GM12878 (cell line): Measurements from ENCODE around the gene POLR1A. TPM values are rescaled to one million over a fixed set of nuclear protein-coding genes. Genes with fewer than 3 reads are reported as not detected.

Experiments used
- ATAC-seq: fragments of 200-7000 bp; cut with Tn5 transposase; 3 replicates; pipeline ENCODE4 v1.9.1; 2020; ENCODE audit warnings: mild to moderate bottlenecking, moderate library complexity
- BruUV-seq: library from RNA; stranded (reverse); fragments of 400-500 nt; replicated peaks from 2 replicates; lab custom pipeline; 2021; lab: Mats Ljungman, UMichigan
- CTCF ChIA-PET: fragments of 300-600 bp; sonication (Branson Sonifier 250); formaldehyde crosslinking; extraction: SDS; loops from one replicate; lab custom pipeline; 2021; ENCODE audit warnings: inconsistent platforms; lab: Yijun Ruan, JAX
- POLR2A ChIA-PET: fragments of 350-600 bp; formaldehyde crosslinking; extraction: SDS; loops from one replicate; lab custom pipeline; 2021; ENCODE audit warnings: inconsistent platforms; lab: Charles Lee
- RAD21 ChIA-PET: fragments of 300-600 bp; sonication (Branson Sonifier 250); formaldehyde crosslinking; loops from one replicate; lab custom pipeline; 2023; ENCODE audit warnings: antibody characterized with exemption; ENCODE audit not compliant: unreplicated experiment; lab: Charles Lee
- SMC1A ChIA-PET: fragments of 300-600 bp; sonication (Branson Sonifier 250); formaldehyde crosslinking; loops from one replicate; lab custom pipeline; 2023; ENCODE audit not compliant: unreplicated experiment, uncharacterized antibody; lab: Charles Lee
- DNase-seq: peaks from one replicate; pipeline ENCODE4 v3.0.0-alpha.2; 2011; ENCODE audit warnings: low read depth, low spot score
- FAIRE-seq: peaks from 3 replicates; lab custom pipeline; 2011; peaks lifted over from hg19 to GRCh38; lab: Jason Lieb, UNC
- H2AFZ ChIP-seq: 2 replicates; pipeline ENCODE4 v1.6.0; 2011; ENCODE audit warnings: low read depth, low read length, control low read depth; ENCODE audit not compliant: control insufficient read depth
- H3K27ac ChIP-seq: 2 replicates; pipeline ENCODE4 v1.5.1; 2011; ENCODE audit warnings: control low read depth; ENCODE audit not compliant: control insufficient read depth, insufficient read depth
- H3K27me3 ChIP-seq, 2 experiments: replicated peaks in 1 of 2; 2 replicates each; pipeline versions ENCODE4 v1.6.0 to v1.6.1; 2011; ENCODE audit warnings: low read length in 1 of 2; ENCODE audit not compliant: control insufficient read depth in 2 of 2, insufficient read depth in 2 of 2
- H3K36me3 ChIP-seq, 2 experiments: 2 replicates each; pipeline ENCODE4 v1.5.1; 2011; ENCODE audit warnings: low read length in 1 of 2; ENCODE audit not compliant: control insufficient read depth in 2 of 2, insufficient read depth in 2 of 2
- H3K4me1 ChIP-seq: 2 replicates; pipeline ENCODE4 v1.6.1; 2011; ENCODE audit warnings: mild to moderate bottlenecking, low read length, moderate library complexity, mixed read lengths; ENCODE audit not compliant: control insufficient read depth, insufficient read depth
- H3K4me2 ChIP-seq: 2 replicates; pipeline ENCODE4 v1.6.0; 2011; ENCODE audit warnings: control low read depth; ENCODE audit not compliant: control insufficient read depth, insufficient read depth
- H3K4me3 ChIP-seq: fragments of 200-600 bp; sonication (generic); 2 replicates; pipeline ENCODE4 v1.5.1; 2016
- H3K79me2 ChIP-seq: 2 replicates; pipeline ENCODE4 v1.6.0; 2011; ENCODE audit warnings: low read length; ENCODE audit not compliant: control insufficient read depth, insufficient read depth
- H3K9ac ChIP-seq: 2 replicates; pipeline ENCODE4 v1.8.0; 2011; ENCODE audit warnings: low read length, control low read depth, mixed read lengths; ENCODE audit not compliant: control insufficient read depth, insufficient read depth
- H3K9me3 ChIP-seq: replicated peaks from 3 replicates; pipeline ENCODE4 v1.5.1; 2011; ENCODE audit warnings: mild to moderate bottlenecking, low read length; ENCODE audit not compliant: control insufficient read depth, insufficient read depth
- H4K20me1 ChIP-seq: 2 replicates; pipeline ENCODE4 v1.6.0; 2011; ENCODE audit not compliant: control insufficient read depth, insufficient read depth
- CBX5 ChIP-seq: sonication (generic); IDR thresholded peaks from 2 replicates; pipeline ENCODE4 v1.6.1; 2016; ENCODE audit warnings: low read depth, moderate library complexity, mild to moderate bottlenecking, inconsistent platforms
- FOXM1 ChIP-seq: IDR thresholded peaks from 2 replicates; pipeline ENCODE4 v1.6.1; 2012; ENCODE audit warnings: low read depth, mild to moderate bottlenecking, inconsistent platforms, low read length, moderate library complexity
- MEF2A ChIP-seq: IDR thresholded peaks from 2 replicates; pipeline ENCODE4 v1.6.1; 2011; ENCODE audit warnings: low read depth, mild to moderate bottlenecking, low read length, moderate library complexity; ENCODE audit not compliant: insufficient read depth
- MTA2 ChIP-seq: fragments of 450-650 bp; IDR thresholded peaks from 2 replicates; pipeline ENCODE4 v1.6.1; 2016; ENCODE audit warnings: low read depth, mild to moderate bottlenecking, moderate library complexity
- RAD21 ChIP-seq: IDR thresholded peaks from 2 replicates; pipeline ENCODE4 v1.6.1; 2011; ENCODE audit warnings: mild to moderate bottlenecking, low read depth, low read length, moderate library complexity; ENCODE audit not compliant: insufficient read depth
- SMAD1 ChIP-seq: fragments of 450-650 bp; IDR thresholded peaks from 2 replicates; pipeline ENCODE4 v1.6.1; 2018; ENCODE audit warnings: mild to moderate bottlenecking, low read depth; ENCODE audit not compliant: partially characterized antibody
- SMC3 ChIP-seq: IDR thresholded peaks from 2 replicates; pipeline ENCODE4 v1.6.1; 2011; ENCODE audit warnings: low read length, improper control_type of control experiment, borderline replicate concordance
- SREBF2 ChIP-seq: IDR thresholded peaks from 2 replicates; pipeline ENCODE4 v1.6.1; 2012; ENCODE audit warnings: mild to moderate bottlenecking, low read length
- TCF7 ChIP-seq: IDR thresholded peaks from 2 replicates; pipeline ENCODE4 v1.6.1; 2014; ENCODE audit warnings: antibody characterized with exemption, borderline replicate concordance
- ZSCAN29 ChIP-seq: fragments of 450-650 bp; IDR thresholded peaks from 2 replicates; pipeline ENCODE4 v1.6.1; 2017; ENCODE audit warnings: mild to moderate bottlenecking, moderate library complexity
- ZZZ3 ChIP-seq: IDR thresholded peaks from 2 replicates; pipeline ENCODE4 v1.6.1; 2011; ENCODE audit warnings: low read depth; ENCODE audit not compliant: control insufficient read depth, insufficient read length
- WGBS: methylation state at CpG from one replicate; pipeline ENCODE4 v1.1.6; 2016; ENCODE audit warnings: low lambda C conversion rate; ENCODE audit not compliant: insufficient replicate concordance, insufficient coverage; ENCODE audit errors: missing lambda C conversion rate; 5-methylcytosine and 5-hydroxymethylcytosine counted together
- in situ Hi-C: fragments of 300-500 bp; cut with MboI; formaldehyde crosslinking; loops from 9 replicates; pipeline ENCODE4 v1.14.3; 2018; ENCODE audit warnings: mixed read lengths
- intact Hi-C: fragments of 100-400 bp; cut with micrococcal nuclease; formaldehyde crosslinking; loops from one replicate; pipeline ENCODE4 v1.14.2; 2022; ENCODE audit not compliant: unreplicated experiment
- polyA plus RNA-seq, 11 experiments: library from polyadenylated mRNA; depleted of rRNA in 4 of 11; unstranded in 6 of 11; stranded (reverse) in 5 of 11; fragments of >200 nt; fragmentation: Nextera tagmentation in 4 of 11; fragmentation: Illumina TruSeq in 1 of 11; extraction: Ambion mirVana in 4 of 11; extraction: Trizol in 1 of 11; gene quantifications; 1 replicate in 1 of 11; 2 replicates in 10 of 11; pipeline versions ENCODE4 v1.2.1 to v1.2.3, GENCODE V29; 2011 to 2016; ENCODE audit warnings: inconsistent platforms in 2 of 11, missing spikeins in 2 of 11, low read depth in 1 of 11
- total RNA-seq, 4 experiments: library from RNA; depleted of rRNA in 3 of 4; stranded (reverse); fragments of >200 nt in 3 of 4; fragmentation: Illumina TruSeq in 1 of 4; extraction: Trizol in 1 of 4; gene quantifications; 2 replicates each; pipeline versions ENCODE4 v1.2.1 to v1.2.3, GENCODE V29; 2013 to 2021
- TF ChIP-seq, protein P1 (sequence below): fragments of 450-650 bp; IDR thresholded peaks from 2 replicates; pipeline ENCODE4 v1.6.1; 2016; ENCODE audit warnings: mild to moderate bottlenecking
- TF ChIP-seq, protein P2 (sequence below), 3 experiments: IDR thresholded peaks in 2 of 3; conservative IDR thresholded peaks in 1 of 3; 2 replicates each; pipeline ENCODE4 v1.5.1; 2011; ENCODE audit warnings: low read depth in 3 of 3, low read length in 3 of 3, mild to moderate bottlenecking in 3 of 3, control low read depth in 2 of 3, moderate library complexity in 2 of 3, inconsistent platforms in 1 of 3, mixed read lengths in 1 of 3; ENCODE audit not compliant: control insufficient read depth in 2 of 3, insufficient read depth in 1 of 3; ENCODE audit errors: extremely low read depth in 1 of 3

The POLR1A gene
- total and polyA plus RNA-seq, 10 of the 15 experiments (the other 5 are each of a cell fraction or from before 2014, with no cell fraction given) = 2.1 to 53.9 (median 17.8) TPM

DNA sequence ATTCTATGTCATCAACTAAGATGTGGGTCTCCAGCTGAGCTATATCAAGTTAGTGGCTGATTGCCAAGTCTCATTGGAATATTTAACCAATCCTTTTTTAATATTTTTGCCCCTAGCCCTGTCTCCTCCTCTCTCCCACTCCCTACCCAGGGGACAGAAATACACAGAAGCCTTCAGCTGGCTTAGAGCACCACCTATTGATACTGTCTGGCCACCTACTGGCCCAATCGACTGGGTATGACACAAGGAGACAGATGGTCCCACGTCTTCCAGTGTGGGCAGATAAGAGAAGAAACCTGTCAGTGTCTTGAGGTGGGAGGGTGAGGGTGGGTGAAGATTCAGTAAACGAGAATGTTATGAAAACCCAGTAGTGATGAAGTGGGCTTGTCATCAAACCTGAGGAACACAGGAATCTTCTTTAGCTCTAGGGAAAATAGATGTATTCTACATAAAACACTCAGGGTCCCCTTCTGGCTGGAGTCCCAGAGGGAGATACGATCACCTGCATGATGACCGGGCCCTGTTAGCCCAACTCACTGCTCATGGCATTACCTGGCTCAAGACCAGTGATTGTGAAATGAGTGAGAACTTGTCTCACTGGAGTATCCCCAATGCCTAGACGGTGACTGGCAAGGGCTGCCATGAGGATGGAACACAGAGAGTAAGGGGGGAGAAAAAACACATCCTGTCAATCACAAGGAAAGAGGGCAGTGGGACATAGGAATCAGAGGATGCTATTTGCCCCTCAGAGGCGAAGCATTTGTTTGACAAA lies 26.7 kb downstream of the POLR1A start:
- no peak for FAIRE-seq
- ChIA-PET SMC1A (interaction anchor here (0.6 to 9.1 kb wide), 36 partner anchors 11 to 502 kb away, joined by 3 to 286 read pairs (median 4); partner anchors contain the start of genes ST3GAL5 and VAMP8), RAD21 (interaction anchor here (0.6 to 5.2 kb wide), 29 partner anchors 11 to 441 kb away, joined by 3 to 214 read pairs (median 6); partner anchors contain the start of genes IMMT, POLR1A, PTCD3 and ST3GAL5), POLR2A (interaction anchor here (0.9 to 2.3 kb wide), 7 partner anchors 85 to 252 kb away, joined by 3 to 11 read pairs (median 6); partner anchors contain the start of gene ST3GAL5)
- H3K4me1 ChIP-seq = peaks cover 14% of the 10 kb centered on the region
- intact Hi-C loops (no loop called here), in situ Hi-C loops (loop anchor here (5.0 to 10.0 kb wide), 3 partner anchors 48 to 344 kb away; no protein-coding TSS in a partner anchor)
- H3K27me3 ChIP-seq = no peaks in the 10 kb centered on the region
- H3K36me3 ChIP-seq = peaks cover 22 to 23% of the 10 kb centered on the region in 2 experiments
- H2AFZ ChIP-seq = no peak overlapping the region
- no peaks in the 10 kb centered on the region; the same call in 2 of the 3 replicates for H3K9me3 ChIP-seq
- H3K4me3 ChIP-seq = no peak overlapping the region
- BruUV-seq = no TSS peak
- no peaks in the 10 kb centered on the region for H3K79me2 ChIP-seq
- no peak overlapping the region for H3K9ac ChIP-seq
- H3K27ac ChIP-seq = no peak overlapping the region
- H4K20me1 ChIP-seq = no peaks in the 10 kb centered on the region
- TF ChIP-seq FOXM1 = no peak
- TF ChIP-seq SMAD1 = no peak
- TF ChIP-seq MEF2A = 0 out of 2 replicates have a peak, but pooled peaks have one; percentile 3
- TF ChIP-seq CBX5 = no peak
- TF ChIP-seq ZSCAN29 = no peak
- TF ChIP-seq SMC3 = peak; percentile 64; the same call in 1 of the 2 replicates
- TF ChIP-seq, protein P1, sequence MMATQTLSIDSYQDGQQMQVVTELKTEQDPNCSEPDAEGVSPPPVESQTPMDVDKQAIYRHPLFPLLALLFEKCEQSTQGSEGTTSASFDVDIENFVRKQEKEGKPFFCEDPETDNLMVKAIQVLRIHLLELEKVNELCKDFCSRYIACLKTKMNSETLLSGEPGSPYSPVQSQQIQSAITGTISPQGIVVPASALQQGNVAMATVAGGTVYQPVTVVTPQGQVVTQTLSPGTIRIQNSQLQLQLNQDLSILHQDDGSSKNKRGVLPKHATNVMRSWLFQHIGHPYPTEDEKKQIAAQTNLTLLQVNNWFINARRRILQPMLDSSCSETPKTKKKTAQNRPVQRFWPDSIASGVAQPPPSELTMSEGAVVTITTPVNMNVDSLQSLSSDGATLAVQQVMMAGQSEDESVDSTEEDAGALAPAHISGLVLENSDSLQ = no peak
- no peak for TF ChIP-seq SREBF2
- no peak for TF ChIP-seq MTA2
- TF ChIP-seq TCF7 = no peak
- TF ChIP-seq RAD21 = peak; percentile 83
- no peak for TF ChIP-seq ZZZ3
- TF ChIP-seq, protein P2, sequence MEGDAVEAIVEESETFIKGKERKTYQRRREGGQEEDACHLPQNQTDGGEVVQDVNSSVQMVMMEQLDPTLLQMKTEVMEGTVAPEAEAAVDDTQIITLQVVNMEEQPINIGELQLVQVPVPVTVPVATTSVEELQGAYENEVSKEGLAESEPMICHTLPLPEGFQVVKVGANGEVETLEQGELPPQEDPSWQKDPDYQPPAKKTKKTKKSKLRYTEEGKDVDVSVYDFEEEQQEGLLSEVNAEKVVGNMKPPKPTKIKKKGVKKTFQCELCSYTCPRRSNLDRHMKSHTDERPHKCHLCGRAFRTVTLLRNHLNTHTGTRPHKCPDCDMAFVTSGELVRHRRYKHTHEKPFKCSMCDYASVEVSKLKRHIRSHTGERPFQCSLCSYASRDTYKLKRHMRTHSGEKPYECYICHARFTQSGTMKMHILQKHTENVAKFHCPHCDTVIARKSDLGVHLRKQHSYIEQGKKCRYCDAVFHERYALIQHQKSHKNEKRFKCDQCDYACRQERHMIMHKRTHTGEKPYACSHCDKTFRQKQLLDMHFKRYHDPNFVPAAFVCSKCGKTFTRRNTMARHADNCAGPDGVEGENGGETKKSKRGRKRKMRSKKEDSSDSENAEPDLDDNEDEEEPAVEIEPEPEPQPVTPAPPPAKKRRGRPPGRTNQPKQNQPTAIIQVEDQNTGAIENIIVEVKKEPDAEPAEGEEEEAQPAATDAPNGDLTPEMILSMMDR (IDR thresholded peaks at IDR 0.05 in 2 of 3, conservative IDR thresholded peaks at IDR 0.05 in 1 of 3; ENCODE audit: control insufficient read depth in 2 of 3, extremely low read depth in 1 of 3, insufficient read depth in 1 of 3, low read depth in 3 of 3, low read length in 3 of 3) = peak; percentile 54 to 74 (median 60); a peak in 5 of 6 replicates
- TF ChIP-seq, all 136 proteins: peak for 4
- 92% methylated on average over 7 of the region's 7 CpGs for WGBS
- DNase-seq = no peak
- CTCF ChIA-PET = interaction anchor here (0.7 to 12.2 kb wide), 51 partner anchors 8 to 463 kb away, joined by 3 to 458 read pairs (median 6); partner anchors contain the start of genes POLR1A, PTCD3, ST3GAL5 and USP39
- peak; percentile 66 for ATAC-seq
- H3K4me2 ChIP-seq = no peak overlapping the region
